NOMO-1 treated with dmso at 0.1 percent for 144 hours (cell line): ENCODE measurements around the gene CENPB.
A peak's percentile ranks its signal among the peaks of the same experiment; 100 is the strongest.

Experiments used
- DNase-seq: peaks from one replicate; lab custom pipeline; 2025; ENCODE audit not compliant: unreplicated experiment; lab: John Stamatoyannopoulos, UW

The CENPB gene

DNA sequence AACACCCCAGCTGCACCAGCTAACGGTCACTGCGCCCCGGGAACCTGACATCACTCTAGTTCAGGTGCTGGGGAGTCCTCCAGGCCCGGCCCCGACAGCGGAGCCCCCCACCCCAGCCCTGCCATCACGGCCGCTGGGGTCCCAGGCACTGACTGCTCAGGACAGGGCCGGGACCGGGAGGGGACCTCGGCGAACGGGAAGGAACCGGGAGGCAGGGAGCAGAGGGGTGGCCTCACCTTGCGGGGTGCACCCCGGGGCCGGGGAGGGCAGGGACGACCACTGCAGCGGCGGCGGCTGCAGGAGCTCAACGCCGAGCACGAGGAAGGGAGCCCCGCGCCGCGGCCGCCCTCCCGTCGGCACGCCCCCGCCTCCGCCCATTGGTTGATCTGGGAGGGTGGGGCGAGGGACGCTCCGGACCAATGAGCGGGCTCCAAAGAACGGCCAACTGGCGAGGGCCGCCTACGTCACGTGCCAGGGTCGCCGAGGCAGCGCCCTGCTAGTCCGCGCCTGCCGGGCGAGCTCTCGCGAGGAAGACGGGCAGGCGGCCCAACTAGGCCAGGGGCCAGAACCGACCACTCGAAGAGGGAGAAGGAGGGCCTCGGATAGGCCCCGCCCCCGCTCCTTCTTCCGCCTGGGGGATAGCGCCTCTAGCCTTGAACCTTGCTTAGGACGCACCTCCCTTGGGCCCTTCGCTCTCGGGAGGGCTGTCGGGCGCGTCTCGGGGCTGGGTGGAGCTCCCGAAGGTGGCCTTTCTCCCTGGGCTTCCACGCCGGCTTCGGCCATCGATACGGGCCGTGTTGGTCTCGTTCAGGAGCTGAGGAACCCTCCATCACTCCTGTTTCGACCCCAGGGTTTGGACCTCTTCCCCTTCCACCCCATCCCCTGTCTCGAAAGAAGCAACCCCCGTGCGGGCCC is 18.9 kb downstream of the CENPB start, which contains the start of gene ADISSP:
TSS of gene ADISSP (minus strand) at position 327 of the 915 bp plus-strand sequence. CDS start 7,653 bp downstream, outside the sequence.
- peak; percentile 98 for DNase-seq

DNA sequence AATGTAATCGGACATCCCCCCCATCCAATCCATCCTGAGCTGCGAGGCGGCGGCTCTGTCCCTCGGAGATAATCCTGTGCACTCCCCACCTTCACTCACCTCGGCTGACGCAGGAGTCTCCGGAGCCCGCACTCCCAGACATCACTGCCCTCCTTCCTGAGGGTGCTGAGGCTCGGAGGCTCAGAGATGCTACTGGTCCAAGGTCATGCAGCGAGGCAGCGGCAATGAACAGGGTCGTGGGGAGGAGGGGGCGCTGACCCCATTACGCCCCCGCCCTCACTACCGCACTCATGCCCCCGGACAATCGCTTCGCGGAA is 19.5 kb downstream of the CENPB start:
- no peak for DNase-seq

DNA sequence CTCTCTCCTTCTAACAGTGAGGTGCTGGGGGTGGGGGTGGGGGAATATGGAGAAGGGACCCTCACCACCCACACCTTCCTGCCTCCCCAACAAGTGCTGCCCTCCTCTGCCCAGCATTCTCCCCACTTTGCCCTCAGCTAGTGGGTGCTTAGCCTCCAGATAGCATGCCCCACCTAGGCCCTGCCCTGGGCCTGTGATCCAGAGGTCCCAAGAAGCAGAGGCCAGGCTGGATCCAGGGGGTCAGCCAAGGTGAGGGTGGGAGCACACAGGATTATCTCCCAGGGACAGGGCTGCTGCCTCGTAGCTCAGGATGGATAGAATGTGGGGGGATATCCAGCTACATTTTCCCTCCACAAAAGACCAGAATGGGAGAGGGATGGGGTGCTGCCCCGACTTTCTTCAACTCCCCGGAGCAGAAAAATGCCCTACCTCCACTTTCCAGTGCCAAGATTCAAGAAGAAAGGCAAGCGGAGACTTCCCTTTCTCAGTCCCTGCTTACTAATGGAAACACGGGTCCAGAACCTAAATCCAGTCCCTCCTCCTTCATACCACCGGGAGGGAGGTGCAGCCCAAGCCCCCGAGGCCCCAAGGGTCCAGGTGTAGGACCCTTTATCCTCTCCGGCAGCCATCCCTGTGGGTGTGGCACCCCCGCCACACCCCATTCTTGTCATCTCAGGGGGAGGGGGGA is 20.0 kb downstream of the CENPB start:
- no peak for DNase-seq

GRCh38 chr20:3765171-3765882 is 21.2 kb downstream of the CENPB start:
- DNase-seq, result no peak

DNA sequence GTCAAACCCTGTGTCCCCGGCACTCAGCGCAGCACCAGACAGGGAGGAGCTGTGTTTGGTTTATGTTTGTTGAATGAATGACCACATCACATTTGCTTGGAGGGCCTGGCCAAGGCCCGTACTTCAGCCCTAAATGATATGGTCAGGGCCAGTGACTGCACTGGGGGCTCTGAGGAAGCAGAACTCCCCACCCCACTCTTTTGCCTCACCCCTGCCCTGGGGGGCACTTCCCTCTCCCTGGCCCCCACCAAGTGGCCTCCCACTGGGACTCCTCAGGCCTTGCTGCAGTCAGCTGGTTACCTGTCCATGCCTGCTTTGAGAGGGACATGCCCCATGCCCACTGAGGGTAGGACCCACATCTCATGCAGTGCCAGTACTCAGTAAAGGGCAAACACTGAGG is 21.9 kb downstream of the CENPB start:
- DNase-seq, result no peak

DNA sequence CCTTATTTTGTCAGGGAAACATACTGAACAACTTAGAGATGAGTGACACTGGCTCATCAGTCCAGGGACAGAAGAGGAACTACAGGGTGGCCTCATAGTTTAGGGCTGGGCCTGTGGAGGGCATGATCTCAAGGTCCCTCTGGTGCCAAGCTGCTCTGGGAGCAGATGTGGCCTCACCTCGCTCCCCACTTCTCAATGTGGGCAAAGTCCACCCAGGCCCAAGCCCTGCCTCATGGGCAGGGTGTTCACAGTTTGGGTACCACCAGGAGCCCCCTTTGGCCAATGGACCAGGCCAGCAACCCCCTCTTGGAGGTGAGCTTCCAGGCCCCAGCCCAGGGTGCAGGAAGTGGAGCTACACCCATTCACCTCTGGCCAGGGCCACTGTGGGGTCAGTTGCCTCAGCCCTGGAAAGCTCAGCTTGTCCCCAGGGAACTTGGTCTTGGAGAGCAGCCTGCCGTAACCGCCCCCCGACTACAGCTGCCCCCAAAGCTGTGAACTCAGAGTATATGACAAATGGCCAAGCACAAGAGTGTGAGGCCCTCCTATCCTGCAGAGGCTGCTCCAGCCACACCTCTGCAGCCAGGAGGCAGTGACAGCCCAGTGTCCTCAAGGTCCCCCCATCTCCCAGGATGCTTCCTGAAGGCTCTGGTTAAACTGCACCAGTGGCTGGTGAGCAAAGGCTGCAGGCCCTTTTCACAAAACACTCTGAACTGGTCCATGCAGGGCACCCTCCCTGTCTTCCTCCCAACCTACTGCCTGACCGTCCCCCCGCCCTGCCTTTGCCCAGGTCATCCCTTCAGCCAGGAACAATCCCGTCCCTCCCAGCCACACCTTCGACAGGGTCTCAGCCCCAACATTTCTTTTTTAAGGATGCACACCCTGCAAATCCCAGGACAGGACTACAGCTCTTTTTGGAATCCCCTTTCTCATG is 22.6 kb downstream of the CENPB start:
- DNase-seq, result no peak

- no peak for DNase-seq
Observed at GRCh38 chr20:3760655-3761348, 25.7 kb downstream of the CENPB start.

DNA sequence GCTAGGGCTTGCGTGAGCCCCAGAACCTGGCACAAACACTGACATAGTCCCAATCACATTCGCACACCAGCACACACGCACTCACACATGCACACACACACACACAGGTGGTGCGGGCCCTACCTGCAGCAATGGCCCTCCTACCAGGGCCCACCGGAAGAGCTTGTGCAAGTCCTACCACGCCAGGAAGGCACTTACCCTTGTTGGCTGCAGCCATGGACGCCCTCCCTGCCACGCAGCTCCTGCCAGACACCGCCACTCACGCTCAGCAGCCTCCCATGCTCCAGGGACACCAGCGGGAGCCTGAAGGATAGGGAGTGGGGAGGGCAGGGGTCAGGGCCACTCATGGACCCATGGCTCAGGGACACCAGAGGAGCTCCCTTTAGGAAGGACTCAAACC is 26.7 kb downstream of the CENPB start:
- DNase-seq, result no peak

DNA sequence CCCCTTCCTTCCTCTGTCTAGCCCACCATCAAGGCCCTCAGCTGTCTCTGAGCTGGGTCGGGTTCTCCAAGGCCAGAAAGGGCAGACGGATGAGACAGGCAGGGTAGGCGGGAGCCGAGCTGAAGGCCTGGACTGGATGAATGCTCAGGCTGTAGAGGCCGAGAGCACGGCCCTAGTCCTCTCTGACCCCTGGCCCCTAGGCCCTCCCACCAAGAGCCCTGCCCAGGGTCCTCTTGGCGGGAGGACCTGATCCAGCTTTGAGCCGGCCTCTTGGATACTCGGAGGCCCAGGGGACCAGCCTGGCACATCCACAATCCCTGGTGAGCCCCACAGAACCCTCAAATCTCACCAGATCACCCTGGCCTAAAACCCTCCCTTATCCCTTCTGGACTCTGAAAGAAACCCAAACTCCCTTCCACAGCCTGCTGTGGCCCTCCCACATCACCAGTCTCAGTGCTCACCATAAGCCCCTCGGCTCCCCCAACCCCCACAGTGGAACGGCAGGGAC is 27.2 kb downstream of the CENPB start:
- no peak for DNase-seq

DNA sequence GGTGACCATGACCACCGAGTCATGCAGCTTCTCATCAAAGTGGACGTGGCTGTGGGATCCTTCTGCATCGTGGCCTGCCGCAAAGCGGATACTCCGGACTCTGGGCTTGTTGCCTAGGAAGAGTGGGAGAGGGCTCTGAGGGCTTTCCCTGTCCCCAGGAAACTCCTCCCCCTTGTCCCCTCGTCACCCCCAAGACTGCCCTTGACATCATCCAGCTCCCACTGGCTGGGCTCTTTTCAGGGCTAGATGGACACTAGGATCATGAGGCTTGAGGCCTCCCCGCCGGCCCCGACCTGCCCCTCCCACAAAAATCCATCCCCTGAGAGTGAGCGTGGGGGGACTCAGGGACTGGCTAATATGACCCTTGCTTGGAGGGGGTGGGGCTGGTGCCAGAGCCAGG is 28.0 kb downstream of the CENPB start:
- DNase-seq, result no peak

- no peak for DNase-seq
Observed at GRCh38 chr20:3757268-3757667, 29.3 kb downstream of the CENPB start.

DNA sequence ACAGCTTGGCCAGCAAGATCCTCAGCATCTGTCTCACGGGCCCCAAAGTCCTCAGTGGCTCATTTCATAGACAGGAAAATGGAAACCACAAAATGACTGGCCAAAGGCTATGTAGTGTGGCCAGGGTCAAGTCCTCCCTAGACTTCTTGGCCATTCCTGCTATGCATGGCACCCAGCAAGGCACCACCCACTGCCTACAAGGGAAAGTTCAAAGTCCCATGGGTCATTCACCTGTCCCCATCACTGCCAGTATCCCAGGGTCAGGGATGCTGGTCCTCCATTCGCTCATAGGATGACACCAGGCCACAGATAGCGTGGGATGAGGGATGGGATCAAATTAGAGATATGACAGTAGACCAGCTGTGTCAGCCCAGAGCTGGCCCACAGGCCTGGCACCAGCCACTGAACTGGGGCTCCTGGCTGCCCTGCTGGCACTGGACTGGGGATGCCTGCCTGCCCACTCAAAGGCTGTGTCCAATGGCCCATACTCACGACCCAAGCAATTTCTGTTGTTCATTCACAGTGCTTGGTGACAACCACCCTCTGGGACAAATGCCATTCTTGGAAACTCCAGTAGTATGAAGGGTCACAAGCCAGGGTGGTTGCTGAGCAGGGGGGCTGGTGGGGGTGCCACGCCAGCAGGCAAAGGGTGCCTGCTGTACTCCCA is 30.6 kb downstream of the CENPB start:
- no peak for DNase-seq

DNA sequence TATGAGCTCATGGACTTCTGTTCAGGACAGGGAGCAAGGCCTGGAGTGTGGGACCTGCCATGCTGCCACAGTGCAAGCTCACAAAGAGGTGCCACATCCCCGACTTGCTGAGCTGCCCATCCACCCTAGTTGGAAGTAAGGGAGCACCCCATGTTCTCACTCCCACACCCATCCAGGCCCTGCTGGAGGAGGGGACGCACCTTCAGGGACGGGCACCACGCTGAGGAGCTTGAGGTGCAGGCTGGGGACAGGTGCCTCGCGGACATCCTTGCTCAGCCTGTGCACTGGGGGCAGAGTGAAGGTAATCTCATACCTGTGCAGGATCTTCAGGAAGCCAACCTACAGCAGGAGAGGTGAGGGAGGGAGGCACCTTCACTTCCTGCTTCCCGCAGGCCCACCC is 31.3 kb downstream of the CENPB start:
- DNase-seq, result no peak

DNA sequence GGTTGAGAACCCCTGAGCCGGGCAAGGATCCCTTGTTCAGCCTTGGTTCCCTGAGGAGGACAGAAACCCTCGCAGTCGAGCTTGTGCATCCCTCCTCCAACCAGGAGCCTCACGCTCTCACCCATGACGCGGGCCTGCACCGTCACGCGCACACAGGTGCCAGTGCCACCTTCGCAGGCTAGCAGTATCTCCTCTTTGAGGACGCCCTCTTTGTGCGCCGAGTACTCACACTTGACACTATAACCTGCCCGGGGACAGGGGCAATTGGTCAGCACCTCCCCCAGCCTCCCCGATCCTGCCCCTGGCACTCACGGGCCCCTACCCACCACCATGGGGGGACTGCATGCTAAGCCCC is 32.3 kb downstream of the CENPB start:
- no peak for DNase-seq

- DNase-seq, result no peak
Observed at GRCh38 chr20:3753501-3754275, 32.9 kb downstream of the CENPB start.

- DNase-seq, result no peak
Observed at GRCh38 chr20:3753098-3753497, 33.4 kb downstream of the CENPB start.

GRCh38 chr20:3752386-3752759 is 34.2 kb downstream of the CENPB start:
- no peak for DNase-seq

DNA sequence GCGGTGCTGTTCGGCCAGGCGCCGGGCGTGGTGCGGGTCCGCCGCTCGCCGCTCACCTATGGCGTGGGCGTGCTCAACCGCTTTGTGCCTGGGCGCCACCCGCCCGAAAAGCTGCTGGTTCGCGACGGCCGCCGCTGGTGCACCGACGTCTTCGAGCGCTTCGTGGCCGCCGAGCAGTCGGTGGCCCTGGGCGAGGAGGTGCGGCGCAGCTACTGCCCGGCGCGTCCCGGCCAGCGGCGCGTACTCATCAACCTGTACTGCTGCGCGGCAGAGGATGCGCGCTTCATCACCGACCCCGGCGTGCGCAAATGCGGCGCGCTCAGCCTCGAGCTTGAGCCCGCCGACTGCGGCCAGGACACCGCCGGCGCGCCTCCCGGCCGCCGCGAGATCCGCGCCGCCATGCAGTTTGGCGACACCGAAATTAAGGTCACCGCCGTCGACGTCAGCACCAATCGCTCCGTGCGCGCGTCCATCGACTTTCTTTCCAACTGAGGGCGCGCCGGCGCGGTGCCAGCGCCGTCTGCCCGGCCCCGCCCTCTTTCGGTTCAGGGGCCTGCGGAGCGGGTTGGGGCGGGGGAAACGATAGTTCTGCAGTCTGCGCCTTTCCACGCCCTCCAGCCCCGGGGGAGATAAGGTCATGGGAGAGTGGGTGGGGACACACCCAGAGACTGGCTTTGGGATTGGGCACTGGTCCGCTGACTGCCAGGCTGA is 34.7 kb downstream of the CENPB start:
- no peak for DNase-seq
